Left renal cortex interstitium (tissue), 4 donors: Measurements from ENCODE around the gene RBFOX1. TPM values are rescaled to one million over a fixed set of nuclear protein-coding genes. Genes with fewer than 3 reads are reported as not detected.
A peak's percentile ranks its signal among the peaks of the same experiment; 100 is the strongest.

Experiments
- DNase-seq, 4 donors: peaks; one replicate each; pipeline ENCODE4 v3.0.0-alpha.2; 2013; ENCODE audit warnings: low read depth in 4 of 4, low spot score in 2 of 4, missing footprints in 1 of 4
- polyA plus RNA-seq, 4 donors: library from polyadenylated mRNA; unstranded; fragments of 120-200 nt; gene quantifications; one replicate each; pipeline ENCODE4 v1.2.1, GENCODE V29; 2013; ENCODE audit not compliant: insufficient read length in 4 of 4

RBFOX1 gene
- polyA plus RNA-seq, 4 donors: 2.3 to 4.6 (median 2.6) TPM

DNA sequence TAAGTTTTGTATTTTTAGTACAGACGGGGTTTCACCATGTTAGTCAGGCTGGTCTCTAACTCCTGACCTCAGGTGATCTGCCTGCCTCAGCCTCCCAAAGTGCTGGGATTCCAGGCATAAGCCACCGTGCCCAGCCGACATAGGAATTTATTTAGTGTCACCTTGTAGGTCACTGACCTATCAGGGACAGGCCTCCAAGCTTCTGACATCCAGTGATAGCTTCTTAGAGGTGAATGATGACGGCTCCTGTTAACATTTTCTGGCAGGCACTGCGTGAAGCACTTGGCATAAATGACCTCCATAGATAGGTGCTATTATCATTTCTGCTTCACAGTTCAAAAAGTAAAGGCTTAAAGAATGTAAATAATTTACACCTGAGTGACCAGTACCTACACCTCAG is 71.6 kb downstream of the RBFOX1 start:
- DNase-seq: no peak

DNA sequence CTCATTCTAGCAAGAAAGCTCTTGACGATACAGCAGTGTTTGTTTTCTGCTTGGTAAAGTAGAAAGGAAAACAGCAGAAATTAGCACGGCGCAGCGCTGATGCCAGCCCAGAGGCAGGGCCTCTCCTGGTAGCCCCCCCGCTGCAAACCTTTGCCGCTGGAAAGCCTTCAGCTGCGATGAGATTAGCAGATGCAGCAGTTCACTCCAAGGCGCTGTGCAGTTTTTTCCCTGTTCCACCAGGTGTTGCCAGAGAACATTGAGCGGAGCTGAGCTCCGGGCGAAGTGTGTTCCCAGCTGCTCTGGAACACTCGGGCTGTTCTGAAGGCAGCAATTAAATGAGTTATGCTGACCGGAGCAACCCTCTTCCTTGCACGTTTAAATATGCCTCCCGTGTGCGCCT is 72.5 kb downstream of the RBFOX1 start:
- peak in 3 of 4 donors; percentile 11 to 59 (median 31) for DNase-seq

DNA sequence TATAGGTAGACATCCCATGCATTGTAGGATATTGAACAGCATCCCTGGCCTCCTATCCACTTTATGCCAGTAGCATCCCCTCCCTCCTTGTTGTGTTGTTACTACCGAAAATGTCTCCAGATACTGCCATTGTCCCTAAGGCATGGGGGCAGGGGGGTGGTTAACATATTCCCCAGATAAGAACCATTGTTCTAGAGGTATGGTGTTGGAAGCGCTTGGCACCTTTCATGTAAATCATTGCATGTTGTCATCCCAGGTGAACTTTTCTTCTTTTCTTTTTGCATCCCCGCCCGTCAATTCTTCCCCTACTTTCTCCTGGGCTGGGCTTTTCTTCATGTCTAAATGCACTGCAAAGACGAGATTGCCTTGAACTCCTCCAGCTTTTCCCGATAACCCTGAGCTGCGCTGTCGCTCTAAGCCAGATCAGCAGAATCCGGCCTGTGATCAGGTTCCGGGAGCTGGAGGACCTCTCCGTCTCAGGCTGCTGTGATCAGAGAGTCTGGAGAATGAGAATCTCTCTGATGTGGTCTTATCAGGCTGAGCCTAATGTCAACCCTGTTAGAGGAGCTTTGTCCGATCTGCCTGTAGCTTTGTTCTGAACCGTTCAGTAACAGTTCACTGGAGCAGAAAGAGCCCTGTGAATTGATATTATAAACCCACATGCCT is 76.2 kb downstream of the RBFOX1 start:
- DNase-seq: no peak

DNA sequence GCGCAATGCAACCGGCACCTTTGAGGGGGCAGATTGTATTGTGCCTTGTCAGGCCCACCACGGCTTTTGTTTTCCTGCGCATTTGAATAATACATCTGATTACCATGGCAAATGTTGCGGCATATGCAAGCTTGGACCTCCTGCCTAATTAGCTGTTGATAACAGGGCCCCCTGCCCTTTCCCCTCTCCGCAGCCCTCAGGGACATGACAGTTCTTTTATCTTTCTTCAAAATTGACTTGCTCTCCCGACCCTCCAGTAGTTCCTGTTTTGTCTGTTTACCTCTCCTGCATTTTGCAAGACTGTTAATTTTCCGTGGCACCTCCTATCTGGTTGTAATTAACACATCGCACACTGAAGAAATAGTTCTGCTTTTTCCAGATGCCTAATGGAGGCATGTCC is 86.8 kb downstream of the RBFOX1 start:
- no peak for DNase-seq

DNA sequence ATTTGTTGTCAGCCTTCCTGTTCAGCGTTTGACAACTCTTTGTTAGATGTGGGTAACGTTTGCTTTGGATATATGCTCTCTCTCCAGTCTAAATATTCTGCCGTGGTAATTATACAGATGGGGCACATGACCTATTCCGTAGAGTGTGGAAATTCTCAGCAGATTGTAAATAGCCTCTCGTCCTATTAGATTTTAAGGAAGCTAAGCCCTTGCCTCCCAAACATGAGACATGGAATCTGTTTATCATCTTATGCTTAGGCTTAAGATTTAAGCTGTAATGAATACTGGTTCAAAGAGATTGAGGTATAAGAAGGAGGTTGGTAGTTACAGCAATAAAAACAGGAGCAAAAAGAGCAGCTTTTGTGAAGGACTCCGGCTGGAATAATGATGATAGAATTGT is 87.4 kb downstream of the RBFOX1 start:
- no peak for DNase-seq

DNA sequence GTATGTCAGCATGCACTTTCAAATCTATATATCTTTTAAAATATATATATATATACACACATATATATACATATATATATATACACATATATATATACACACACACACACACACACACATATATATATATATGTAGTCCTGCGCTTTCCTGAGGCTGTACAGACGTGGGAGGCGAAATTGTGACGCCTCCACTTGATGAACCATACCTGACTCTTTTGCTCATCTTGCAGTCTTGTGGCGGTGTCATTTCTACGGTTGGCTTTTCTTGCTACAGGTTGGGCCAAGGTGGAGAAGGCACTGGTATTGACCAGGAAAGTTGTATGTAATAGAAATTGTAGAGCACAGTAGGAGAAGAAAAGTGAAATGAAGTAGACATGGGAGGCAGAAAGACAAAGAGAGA is 88.2 kb downstream of the RBFOX1 start:
- no peak for DNase-seq

DNA sequence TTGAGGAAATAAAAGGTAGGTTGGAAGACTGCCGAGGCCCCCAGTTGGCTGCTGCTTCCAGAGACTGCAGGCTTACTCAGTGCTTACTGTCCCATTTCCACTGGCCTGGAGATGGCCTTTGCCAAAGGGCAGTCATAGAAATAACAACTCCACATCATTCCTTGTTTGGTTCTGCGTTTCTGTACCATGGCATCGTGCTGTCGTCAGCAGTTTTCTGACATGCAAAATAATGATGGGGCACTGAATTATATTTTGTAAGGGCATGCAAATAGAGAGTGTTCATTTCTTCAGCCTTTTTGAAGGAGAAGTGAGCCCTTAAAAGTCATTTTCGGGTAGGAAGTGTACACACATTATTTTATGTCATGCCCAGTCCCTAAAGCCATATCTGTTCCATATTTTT is 88.9 kb downstream of the RBFOX1 start:
- DNase-seq: no peak

DNA sequence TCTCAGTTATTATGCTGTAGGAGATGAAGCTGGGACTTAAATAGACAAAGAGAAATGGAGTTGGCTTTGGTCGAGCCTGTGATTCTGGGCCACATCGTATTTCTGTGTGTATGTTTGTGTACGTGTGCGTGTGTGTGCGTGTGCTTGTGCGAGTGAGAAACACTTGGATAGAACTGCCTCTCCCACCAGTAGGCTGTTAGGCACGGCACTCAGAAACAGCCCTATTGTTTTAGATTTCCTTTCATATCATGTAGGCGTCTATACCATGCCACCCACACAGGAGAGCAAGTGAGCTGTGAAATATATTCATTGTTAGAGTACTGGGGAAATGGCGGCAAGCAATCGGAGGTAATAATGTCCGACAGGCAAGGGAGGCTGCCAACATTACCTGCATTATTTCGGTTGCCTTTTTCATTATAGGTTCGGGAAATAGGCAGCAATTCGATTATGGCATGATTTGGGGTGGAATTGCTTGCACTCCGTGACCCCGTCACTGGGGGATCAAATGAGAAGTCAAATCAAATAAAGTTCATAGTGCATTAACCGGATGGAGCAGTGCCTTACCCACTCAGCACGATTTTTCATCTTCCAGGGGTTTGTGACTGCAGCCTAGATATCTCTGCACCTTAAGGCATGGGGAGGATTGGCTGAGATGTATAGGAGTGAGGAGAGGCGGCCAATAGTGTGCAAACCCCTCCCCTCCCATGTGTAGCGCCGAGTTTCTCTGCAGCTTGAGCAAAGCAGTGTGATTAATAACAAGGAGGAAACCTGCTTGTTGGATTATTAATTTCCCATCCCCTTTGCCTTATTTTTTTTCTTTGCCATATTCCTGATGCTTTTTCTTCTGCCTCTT is 89.6 kb downstream of the RBFOX1 start:
- DNase-seq: no peak

DNA sequence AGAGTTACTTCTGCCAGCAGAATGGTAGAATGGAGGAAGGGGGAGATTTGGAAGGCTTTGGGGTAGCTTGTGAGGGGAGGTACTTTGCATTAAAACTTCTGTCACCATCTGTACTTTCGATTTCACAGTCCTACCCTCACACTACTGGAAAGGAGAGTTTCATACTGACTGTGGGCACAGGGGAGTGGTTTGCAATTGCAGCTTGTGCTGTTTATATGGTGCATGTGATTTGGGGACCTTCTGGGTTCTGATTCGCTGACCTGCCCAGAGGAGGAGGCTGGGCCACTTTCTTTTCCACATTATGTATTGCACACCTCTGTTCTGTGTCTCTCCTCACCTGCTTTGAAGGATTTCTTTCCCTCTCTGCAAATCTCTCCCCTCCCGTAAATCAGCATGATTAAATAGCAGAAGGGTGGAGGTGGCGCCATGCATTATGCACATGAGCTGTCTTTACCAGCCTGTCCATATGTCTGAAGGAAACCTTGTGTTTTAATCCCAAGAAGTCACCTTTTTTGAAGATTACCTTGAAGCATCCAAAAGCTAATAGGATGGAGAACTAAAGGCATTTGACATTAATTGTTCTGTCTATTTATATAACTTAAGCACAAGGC is 90.9 kb downstream of the RBFOX1 start:
- no peak for DNase-seq

DNA sequence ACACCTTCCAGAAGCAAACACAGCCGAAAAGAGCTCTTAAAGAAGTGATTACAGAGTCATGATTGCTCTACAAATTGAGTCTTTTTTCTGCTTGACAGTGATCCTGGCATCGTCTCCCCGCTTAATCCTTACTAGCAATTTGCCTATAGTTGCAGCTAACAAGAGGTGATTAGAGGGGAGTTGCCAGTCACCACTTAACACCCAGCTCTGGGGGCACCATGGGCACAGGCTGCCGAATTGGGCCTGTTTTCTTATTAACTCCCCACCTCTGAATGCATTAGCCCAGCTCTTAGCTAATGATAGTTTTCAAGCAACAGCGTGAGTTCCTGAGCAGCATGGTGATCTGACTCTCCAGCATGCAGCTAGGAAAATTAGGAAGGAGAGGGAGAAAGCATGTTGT is 93.5 kb downstream of the RBFOX1 start:
- DNase-seq: no peak

DNA sequence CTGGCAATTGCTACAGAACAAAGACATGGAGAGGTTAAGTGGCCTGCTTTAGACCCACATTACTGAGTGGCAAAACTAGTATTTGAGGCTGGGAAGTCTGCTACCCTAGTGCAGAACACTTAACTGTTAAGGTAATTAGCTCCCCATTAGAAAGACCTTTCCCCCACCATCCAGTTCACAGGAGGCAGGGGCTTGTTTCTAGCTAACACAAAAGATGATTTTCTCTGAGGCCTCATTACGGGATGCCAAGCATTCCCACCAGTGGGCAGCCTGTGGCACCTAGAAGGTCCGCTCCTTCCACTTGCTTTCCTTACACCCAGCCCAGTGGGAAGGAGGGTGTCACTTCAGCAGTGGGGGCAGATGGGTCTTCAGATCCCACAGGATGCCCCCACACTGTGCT is 99.1 kb downstream of the RBFOX1 start:
- DNase-seq: no peak

DNA sequence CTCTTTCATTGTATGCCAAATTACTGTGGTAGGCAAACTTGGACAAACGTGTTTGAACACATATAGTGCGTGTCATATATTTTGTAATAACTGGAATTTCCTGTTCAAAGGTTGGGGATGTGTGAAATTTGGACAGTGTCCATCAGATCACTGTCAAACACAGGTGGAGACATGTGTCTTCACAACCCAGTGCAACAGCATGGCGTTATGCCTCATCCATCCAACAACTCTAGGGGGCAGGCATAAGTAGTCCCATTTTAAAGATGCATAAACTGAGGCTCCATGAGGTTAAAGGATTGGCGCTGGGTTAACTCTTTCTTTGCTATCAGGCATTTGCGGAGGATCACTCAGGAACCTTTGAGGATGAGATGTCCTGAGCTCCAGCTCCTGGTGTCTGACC is 103.7 kb downstream of the RBFOX1 start:
- DNase-seq: no peak

DNA sequence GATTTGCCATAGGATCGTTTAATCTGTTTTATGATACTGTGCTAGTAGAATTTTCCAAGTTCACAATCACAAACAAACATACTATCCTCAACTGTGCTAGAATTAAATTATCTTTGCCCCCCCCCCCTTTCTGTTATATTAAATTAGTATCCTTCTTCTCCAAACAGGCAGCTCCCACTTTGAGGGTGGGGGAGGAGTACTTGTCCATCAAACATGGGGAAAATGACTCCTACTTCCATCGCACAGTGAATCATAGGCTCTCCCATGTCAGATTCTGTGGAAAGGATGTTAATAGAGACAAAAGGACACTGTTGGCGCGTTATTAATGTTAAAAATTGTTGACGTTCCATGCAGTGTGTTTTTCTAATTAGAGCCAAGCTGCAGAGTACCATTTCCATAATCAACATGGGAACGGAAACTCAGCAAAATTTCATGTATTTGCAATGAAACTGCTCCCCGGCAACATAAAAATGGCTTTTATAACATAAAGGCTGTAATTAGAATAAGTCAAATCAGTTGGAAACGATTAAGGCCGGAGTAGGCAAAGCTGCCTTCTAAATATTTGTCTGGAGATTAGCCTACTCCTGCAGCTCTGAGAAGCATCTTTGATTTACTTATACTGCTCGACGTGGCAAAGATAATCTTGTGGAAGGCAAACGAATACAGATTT is 104.6 kb downstream of the RBFOX1 start:
- DNase-seq: no peak

DNA sequence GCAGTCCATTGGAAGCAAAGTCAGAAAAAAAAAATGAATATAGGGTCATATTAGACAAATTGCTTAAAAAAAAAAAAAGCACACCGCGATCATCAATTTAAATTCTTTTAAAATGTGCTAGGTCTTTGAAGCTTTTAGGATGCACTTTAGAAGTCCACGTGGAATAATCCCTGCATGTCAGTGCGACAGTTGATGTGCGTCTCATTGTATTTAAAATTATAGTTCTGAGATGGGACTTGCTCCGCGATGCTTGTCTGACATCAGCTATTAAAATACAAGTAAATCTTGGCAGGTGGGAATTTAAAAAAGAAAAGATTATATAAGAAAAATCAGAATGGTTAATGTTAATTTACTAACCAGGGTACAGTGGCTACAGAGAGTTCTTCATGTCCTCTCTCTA is 105.2 kb downstream of the RBFOX1 start:
- no peak for DNase-seq

DNA sequence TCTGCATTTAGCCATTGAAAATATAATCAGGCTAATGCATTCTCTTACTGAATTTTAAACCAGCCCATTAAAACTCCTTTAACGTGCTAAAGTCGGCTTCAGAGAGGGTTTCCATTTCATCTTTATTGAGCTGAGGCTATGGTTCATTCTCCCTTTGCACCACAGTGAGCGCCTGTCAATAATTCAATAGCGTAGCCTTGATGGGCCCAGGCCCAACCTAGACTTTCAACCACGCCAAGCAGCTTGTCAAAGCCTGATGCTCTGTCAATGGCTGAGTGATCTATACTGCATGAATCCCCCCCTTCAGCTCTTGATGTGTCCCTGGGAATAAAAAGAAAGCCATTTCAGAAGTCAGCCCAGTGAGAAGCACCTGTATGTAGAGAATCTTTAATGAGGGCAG is 106.0 kb downstream of the RBFOX1 start:
- DNase-seq: no peak

DNA sequence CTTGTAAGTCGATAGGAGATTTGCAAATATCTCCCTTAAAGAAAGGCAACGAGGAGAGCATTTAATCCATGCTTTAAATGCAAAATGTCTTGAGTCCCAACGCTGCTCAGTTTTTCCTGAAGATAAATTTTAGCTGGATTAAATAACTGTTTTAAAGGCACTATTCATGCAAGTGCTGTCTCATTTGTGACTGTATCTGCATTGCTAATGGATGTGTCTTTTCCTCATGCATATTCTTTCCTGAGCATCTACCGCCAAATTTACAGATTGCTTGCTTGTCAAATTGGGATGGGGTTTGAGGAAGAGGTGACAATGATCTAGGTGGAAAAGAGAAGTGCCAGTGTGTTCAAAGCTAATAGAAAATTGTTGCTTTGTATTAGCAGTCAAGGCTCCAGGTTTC is 106.9 kb downstream of the RBFOX1 start:
- DNase-seq: no peak

DNA sequence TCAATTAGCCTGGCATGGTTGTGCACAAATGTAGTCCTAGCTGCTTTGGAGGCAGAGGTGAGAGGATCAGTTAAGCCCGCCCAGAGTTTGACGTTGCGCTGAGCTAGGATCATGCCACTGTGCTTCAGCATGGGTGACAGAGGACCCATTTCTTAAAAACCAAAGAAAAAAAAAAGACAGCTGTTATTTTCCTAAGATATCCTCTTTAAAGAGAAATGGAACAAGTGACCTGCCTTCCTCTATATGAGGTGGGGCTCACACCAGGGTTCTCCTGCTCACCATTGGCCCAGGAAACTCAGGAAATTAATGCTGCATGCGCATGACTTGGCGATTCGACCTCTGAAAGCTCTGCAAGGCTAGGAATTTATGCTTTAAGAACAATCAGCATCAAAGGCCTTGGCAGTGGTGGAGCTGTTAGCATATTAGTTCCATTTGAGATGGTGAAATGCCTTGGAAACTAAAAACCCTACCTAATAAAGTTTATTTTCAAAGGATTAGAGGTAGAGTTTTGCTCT is 108.3 kb downstream of the RBFOX1 start:
- DNase-seq: no peak

DNA sequence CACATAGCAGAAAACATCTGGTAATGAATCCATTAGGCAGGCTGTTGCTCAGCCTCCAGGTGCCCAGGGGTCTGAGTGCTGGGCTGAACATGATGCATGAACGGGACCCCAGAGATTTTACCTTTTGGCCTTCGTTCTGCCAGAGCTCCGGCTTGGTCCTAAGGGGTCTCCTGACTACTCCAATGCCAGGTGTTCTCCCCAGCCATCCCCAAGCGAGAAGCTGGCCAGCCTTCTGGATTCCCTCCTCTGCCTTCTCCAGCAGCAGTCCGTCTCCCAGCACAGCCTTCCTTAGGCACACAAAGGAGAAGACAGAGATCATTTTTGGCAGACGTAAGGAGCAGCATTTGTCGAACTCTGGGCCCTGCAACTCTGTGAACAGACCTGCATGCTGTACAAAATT is 109.4 kb downstream of the RBFOX1 start:
- DNase-seq: no peak

DNA sequence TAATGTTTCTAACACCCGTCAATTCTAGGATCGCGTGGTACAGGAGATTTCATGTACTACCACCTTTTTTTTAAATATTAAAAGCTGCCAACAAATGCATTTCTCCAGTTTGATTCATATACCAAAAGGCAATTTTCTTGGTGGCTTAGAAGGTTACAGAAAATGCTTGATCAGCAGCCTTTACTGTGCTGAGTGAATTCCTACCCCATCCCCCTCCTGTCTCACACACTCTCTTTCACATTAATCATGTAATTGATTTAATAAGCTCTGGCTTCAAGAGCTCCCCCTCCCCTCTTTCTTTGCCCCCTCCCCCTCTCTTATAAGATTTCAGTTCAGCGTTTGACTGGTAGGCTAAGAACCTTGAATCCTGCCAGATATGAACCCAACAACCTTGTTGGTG is 110.5 kb downstream of the RBFOX1 start:
- DNase-seq: no peak

DNA sequence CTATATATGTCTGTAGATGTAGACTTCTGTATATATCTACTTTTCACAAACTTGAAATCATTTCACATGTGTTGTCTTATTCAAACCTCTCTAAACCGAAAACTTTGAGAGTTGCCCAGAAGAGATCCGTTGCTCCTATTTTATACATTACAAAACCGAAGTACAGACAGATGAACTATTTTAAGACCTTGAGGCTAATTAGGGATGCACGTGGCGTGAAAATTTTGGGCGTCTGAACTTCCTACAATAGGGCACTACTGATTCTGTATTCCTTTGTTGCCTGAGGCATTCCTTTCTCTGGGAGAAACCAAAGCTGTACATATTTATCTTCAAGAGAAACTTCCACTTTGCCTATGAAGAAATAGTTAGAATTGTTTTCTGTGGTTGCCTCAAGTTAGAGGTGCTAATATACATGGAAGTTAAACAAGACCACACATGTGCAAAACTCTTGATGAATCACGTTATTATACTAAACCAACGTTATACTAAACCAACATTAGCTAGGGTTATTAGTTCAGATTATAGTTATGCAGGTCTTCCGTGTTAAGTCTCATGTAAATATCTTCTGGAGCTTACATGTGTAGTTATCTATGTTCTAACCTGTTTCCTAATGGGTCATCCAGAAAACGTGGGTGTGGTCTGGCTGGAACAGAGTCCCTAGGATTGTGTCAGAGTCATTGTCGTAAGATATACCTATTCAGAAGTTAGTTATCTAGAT is 111.2 kb downstream of the RBFOX1 start:
- no peak for DNase-seq
